ENCODE measurements around the gene FRMD1. TPM values are rescaled to one million over a fixed set of nuclear protein-coding genes. Genes with fewer than 3 reads are reported as not detected.

FRMD1 gene
- total RNA-seq, 4 donors from 2014 or later = 35.4 to 86.4 (median 47.7) TPM

- WGBS, 2 donors (ENCODE audit: low coverage in 1 of 2) = 72 to 90% methylated on average over 4 to 6 of the region's 6 CpGs
- no peak for TF ChIP-seq POLR2A (IDR thresholded peaks at IDR 0.05)
- no peak for TF ChIP-seq EP300 (IDR thresholded peaks at IDR 0.05; ENCODE audit: low read depth)
- TF ChIP-seq CTCF (IDR thresholded peaks at IDR 0.05) = no peak
- no peak for TF ChIP-seq POLR2AphosphoS5 (IDR thresholded peaks at IDR 0.05)
These were observed 73.2 kb downstream of the FRMD1 start for GRCh38 chr6:168005796-168006195.

DNA sequence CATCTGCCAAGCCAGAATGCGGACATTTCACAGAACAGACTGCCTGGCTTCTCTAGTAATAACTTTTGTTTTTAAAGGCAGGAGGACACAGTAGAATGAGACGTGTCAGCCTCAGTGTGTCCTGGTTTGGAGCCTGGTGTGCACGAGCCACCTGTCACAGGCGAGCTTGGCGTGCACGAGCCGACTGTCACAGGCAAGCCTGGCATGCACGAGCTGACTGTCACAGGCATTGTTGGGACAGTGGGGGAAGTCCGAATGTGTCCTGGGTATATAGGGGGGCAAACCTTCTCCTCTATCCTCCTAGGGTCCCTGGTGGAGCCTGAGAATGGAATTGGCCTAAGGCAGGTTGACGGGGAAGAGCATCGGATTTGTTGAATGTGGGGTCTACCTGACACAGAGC is 74.1 kb downstream of the FRMD1 start:
- Histone ChIP-seq H3K36me3 (no peaks in the 10 kb centered on the region), H3K27ac (no peak overlapping the region), H3K27me3 (no peaks in the 10 kb centered on the region), H3K4me3 (no peak overlapping the region), H3K9me3 (no peaks in the 10 kb centered on the region), H3K4me1 (no peaks in the 10 kb centered on the region)
- in situ Hi-C loops (cut with MboI; ENCODE audit: low pct_ligation_motif_present in 1 of 4, low pct_unique_long_range_greater_than_20kb in 1 of 4, low sequenced_read_pairs in 3 of 4) = no loop called here
- no peak for DNase-seq
- 94 to 100% methylated on average over 2 to 11 of the region's 11 CpGs for WGBS, 2 donors (ENCODE audit: low coverage in 1 of 2)
- TF ChIP-seq CTCF (IDR thresholded peaks at IDR 0.05) (no peak), EP300 (IDR thresholded peaks at IDR 0.05; ENCODE audit: low read depth) (no peak), POLR2AphosphoS5 (IDR thresholded peaks at IDR 0.05) (no peak), POLR2A (IDR thresholded peaks at IDR 0.05) (no peak)
- intact Hi-C loops (cut with DNase I; ENCODE audit: low total_unique reads) = no loop called here

More at GRCh38 chr6:168005796-168006195, 73.2 kb downstream of the FRMD1 start:
- Histone ChIP-seq H3K27ac (no peak overlapping the region), H3K27me3 (no peaks in the 10 kb centered on the region), H3K36me3 (no peaks in the 10 kb centered on the region), H3K4me1 (no peaks in the 10 kb centered on the region), H3K9me3 (peaks cover 1 to 8% of the 10 kb centered on the region in 2 donors), H3K4me3 (no peak overlapping the region)
- no peak for DNase-seq
- intact Hi-C loops (cut with DNase I; ENCODE audit: low total_unique reads) = no loop called here
- in situ Hi-C loops (cut with MboI; ENCODE audit: low pct_ligation_motif_present in 1 of 4, low pct_unique_long_range_greater_than_20kb in 1 of 4, low sequenced_read_pairs in 3 of 4) = no loop called here

- no peak overlapping the region for H3K27ac ChIP-seq
- no peaks in the 10 kb centered on the region for H3K9me3 ChIP-seq
- 65 to 84% methylated on average over 4 to 7 of the region's 7 CpGs for WGBS, 2 donors (ENCODE audit: low coverage in 1 of 2)
- H3K4me1 ChIP-seq = no peaks in the 10 kb centered on the region
- no peaks in the 10 kb centered on the region for H3K27me3 ChIP-seq
- in situ Hi-C loops (cut with MboI; ENCODE audit: low pct_ligation_motif_present in 1 of 4, low pct_unique_long_range_greater_than_20kb in 1 of 4, low sequenced_read_pairs in 3 of 4) (no loop called here), intact Hi-C loops (cut with DNase I; ENCODE audit: low total_unique reads) (no loop called here)
- DNase-seq = no peak
- no peak overlapping the region for H3K4me3 ChIP-seq
- no peak for TF ChIP-seq POLR2A (IDR thresholded peaks at IDR 0.05)
- no peaks in the 10 kb centered on the region for H3K36me3 ChIP-seq
These were observed 75.0 kb downstream of the FRMD1 start for GRCh38 chr6:168004023-168004422.

Other genes starting within 250 kb of the FRMD1 start
- not detected for gene KIF25, start 81.5 kb downstream of the FRMD1 start, total RNA-seq
- gene DACT2, start 240.6 kb upstream of the FRMD1 start, total RNA-seq = 1 to 10 TPM in 2 of 4 donors, not detected in 2; 2.4 to 2.6 TPM

Measured in transverse colon (tissue), 4 donors.